ENCODE data around the gene BBLN.
"Not testable (repeated sequence)": the region's sequence is repeated elsewhere in the genome, so short reads cannot be mapped to it uniquely, and the experiment has no call there.

BBLN gene

GRCh38 chr9:128163523-128164306, 3.6 kb downstream of the BBLN start:
- no peak for DNase-seq

DNA sequence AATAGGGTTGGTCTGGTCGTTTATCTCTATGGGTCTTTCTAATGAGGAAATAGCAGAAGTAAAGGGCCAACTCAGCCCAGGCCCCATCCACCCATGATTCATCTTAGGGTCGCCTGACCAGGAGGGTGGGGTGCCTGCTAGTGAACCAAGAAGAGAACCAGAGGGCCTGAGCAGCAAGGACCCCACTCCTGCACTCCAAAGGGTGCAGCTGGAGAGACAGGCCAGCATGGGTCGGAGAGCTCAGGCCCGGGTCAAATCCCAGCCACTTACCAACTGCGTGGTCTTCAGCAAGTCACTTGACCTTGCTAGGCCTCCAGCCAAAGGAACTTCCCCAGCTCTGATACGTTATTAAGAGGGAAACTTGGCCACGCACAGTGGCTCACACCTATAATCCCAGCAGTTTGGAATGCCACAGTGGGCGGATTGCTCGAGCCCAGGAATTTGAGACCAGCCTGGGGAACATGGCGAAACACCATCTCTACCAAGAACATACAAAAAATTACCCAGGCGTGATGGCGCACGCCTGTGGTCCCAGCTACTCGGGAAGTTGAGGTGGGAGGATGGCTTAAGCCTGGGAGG, 4.3 kb downstream of the BBLN start:
- DNase-seq = no peak

DNA sequence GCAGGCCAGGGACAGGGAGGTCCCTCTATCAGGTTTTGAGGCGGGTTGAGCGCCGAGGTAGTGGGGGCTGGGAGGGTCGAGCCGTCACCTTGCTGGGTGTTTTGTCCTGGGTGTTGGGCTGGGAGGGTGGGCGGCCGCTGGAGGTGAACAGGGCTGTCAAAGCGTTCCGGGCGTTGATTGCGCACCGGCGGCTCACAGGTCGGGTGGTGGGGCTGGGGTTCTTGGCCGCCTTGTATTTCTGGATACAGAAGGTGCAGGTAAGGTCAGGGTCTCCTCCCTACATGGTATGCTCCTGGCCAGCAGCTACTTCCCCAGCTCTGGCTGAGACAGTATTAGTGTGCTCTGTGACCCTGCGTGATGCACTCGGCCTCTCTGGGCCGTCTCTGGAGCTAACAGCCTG, 6.1 kb downstream of the BBLN start:
- no peak for DNase-seq

GRCh38 chr9:128167209-128167608, 7.1 kb downstream of the BBLN start:
- no peak for DNase-seq

DNA sequence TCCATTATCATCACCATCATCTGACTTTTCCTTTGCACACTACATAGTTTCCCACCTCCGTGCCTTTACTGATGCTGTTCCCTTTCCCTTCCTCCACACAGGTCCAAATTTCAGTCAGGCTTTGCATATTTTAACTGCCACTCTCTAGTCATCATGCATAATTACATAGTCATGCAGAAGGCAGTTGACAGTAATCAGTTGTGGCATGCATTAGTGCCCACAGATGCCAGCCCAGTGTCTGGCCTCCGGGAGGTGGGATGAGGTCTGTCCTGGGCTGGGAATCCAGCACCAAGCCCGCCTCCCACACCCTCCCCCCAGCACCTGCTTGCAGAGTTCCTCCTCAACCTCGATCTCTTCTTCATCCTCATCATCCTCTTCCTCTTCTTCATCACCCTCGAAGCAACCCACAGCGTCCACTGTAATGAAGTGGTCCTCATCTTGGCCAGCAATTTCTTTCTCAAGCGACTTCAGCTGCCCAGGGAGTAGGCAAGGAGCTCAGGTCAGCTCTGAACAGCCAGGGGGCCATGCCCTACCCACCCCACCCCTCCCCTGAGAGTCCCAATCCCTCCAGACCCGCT, 8.8 kb downstream of the BBLN start:
- no peak for DNase-seq

GRCh38 chr9:128169492-128169891, 9.4 kb downstream of the BBLN start:
- DNase-seq = no peak

DNA sequence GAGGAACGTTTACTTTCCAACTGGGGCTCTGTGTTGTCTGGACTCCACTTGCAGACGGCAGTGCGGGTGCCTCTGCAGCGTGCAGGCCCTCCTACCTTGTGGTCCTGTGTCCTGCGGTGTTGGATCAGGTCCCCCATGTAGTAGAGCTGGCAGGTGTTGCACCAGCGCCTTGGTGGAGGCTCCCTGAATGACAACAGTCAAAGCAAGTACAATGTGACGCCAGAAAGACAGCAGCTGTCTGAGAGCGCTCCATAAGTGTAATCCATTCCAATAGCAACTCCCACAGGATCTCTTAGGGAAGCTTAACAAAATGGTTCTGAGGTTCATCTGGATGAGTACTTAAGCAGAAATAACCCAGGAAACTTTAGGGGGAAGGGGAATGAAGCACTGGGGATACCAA, 9.9 kb downstream of the BBLN start:
- DNase-seq = no peak

DNA sequence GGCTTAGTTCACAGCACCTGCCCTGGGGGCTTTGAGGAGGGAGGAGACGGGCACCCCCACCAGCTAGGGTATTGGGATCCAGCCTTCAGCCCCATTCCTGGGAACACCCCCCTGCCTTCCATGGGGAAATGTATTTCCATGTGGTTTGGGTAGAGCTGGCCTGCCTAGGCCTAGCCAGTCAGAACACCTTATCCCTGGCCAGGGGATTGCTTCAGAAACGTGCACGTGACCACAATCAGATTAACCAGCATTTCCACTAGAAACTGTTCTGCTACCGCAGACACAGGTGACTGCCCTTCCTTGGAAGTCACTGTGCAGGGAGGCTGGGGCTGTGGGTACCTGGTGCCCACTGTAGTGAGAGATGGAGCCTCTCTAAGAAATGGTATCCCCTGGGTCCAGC, 14.0 kb downstream of the BBLN start:
- DNase-seq = no peak

DNA sequence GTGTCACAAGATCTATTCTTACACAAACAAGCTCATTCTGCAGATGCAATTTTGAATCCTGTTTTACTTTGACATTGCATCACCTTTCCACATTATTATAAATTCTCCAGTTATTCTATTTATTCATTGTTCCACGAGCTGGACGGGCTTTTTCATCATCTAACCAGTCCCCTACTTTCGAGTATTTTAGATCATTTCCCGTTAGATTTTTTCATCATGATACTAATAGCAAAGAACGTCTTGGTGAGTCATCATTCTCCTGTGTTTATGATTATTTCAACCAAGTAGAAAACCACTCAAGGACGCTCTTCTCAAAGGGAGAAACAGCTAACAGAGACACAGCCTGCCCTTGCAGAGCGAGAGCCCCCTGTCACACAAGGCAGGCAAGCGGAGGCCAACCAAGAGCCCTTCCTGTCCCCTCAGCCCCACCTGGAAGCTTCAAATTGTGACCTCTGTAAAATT, 15.1 kb downstream of the BBLN start:
- DNase-seq = no peak

DNA sequence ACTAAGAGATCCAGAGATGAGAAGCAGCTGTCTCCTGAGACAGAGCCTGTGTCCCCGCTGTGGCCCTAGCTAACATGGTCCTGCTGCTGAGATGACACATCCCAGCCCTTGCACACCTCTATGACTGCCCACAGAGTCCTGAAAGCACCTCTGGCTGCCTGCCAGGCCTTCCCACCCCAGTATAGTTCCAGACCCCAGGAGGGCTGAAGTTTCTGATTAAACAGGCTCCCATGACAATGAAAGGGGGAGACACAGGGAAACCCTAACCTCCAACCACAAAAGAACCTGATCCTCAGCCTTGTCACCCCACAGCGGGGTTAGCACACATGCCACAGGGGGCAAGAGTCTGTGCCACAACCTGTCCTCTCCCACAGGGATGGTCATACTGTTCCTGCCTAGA, 15.7 kb downstream of the BBLN start:
- no peak for DNase-seq

DNA sequence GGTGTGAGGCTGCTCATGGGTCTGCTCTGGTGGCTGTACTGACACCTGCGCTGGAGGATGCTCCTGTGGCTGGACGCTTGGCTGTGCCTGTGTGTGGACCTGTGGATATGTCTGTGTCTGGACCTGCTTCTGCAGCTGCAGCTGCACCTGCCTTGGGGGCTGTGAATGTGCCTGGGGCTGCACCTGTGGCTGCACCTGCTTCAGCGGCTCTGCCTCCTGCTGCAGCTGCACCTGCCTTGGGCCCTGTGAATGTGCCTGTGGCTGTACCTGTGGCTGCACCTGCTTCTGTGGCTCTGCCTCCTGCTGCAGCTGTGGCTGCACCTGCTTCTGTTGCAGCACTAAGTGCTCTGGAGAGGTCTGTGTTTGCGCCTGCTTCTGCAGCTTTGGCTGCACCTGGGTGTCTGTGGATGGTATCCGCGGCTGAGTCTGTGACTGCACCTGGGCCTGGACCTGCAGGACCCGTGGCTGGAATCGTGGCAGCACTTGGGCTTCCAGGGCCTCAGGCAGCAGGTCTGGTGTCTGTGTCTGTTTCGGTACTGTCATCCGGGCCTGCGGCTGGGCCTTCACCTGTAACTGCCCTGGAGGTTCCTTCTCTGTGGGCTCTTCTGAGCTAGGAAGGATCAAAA, 18.9 kb downstream of the BBLN start:
- no peak for DNase-seq

DNA sequence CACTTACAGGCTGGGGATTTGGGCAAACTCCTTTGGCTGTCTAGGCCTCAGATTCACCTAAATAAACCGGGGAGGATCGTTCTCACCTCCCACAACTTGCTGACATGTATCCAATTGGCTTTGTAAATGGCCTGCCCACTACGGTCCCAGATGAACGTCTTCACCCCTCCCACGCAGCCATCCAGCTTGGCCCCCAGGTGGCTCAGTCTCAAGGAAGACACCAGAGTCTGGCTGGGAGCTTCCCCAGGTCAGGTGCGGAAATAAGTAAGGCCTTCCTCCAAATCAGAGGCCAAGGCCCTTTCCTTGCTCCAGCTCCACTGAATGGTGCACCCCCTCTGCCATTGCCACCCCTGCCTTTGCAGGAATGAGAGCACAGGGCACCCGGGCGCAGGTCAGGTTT, 19.9 kb downstream of the BBLN start:
- DNase-seq = no peak

GRCh38 chr9:128180447-128180846, 20.4 kb downstream of the BBLN start:
- DNase-seq = no peak

DNA sequence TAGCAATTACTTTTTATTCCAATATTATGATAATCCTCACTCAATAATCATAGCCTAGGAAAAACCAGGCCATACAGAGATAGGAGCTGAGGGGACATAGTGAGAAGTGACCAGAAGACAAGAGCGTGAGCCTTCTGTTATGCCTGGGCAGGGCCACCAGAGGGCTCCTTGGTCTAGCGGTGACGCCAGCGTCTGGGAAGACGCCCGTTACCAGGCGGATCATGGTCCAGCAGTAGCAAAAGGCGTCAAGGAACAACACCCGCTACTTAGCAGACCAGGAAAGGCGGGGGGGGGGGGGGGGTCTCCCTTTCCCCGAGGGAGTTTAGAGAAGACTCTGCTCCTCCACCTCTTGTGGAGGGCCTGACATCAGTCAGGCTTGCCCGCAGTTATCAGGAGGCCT, 21.4 kb downstream of the BBLN start:
- DNase-seq = not testable (repeated sequence)

DNA sequence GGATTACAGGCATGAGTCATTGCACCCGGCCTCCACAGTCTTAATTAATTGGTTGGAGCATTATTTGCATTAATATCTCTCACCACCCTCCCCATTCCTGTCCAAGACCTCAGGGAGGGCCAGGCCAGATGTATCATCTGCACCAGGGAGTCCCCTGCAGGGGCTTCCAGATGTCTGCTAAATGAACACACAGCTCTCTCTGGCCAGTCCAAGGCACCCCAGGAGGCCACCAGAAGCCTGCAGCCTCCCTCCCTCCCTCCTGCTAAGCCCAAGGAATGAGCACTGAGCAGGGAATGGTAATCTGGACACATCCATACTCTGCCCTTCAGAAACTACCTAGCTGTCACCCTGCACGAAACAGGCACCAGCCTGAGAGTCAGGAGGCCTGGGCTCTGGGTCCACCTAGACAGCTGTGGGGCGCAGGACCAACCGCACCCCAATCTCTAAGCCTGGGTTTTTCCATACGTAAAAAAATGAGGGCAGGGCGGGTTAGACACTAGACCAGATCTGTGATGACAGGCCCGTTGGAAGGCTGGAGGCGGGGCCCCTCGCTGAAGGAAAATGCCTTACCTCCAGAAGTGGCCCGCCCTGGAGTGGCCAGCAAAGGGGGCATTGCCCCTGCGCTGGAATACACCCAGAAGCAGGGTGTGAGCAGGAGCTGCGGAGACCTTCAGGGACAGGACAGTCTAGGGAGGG, 23.0 kb downstream of the BBLN start:
- no peak for DNase-seq

- no peak for DNase-seq
Observed at GRCh38 chr9:128185979-128186965, 26.2 kb downstream of the BBLN start.

DNA sequence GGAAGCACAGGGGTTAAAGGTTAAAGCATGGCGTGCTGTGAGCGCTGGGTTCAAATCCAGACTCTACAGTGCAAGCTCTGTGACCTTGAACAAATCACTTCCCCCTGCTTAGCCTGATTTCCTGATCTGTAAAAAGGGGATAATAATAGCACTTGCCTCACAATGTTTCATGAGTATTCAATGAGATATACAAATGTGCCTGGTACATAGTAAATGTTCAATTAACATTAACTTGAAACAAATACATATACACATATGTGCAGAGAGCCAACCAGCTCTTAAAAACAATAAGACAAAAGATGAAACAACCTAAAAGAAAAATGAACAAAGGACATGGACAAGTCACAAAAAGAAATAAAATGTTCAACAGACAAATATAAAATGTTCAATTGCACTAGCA, 27.3 kb downstream of the BBLN start:
- no peak for DNase-seq

DNA sequence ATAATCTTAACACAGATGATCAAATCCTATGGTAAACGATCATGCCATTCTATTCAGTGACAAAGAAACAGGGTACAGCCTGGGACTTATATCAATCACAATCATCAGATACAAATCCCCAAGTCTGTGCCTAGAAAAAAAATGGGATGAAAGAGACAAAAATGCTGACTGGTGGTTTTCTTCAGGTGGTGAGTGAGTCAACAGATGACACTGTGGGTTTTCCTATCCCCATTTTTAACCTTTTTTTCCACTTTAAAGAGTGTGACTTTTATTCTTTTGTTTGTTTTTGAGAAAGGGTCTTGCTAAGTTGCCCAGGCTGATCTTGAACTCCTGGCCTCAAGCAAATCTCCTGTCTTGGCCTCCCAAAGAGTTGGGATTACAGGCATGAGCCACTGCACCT, 28.1 kb downstream of the BBLN start:
- DNase-seq = no peak

DNA sequence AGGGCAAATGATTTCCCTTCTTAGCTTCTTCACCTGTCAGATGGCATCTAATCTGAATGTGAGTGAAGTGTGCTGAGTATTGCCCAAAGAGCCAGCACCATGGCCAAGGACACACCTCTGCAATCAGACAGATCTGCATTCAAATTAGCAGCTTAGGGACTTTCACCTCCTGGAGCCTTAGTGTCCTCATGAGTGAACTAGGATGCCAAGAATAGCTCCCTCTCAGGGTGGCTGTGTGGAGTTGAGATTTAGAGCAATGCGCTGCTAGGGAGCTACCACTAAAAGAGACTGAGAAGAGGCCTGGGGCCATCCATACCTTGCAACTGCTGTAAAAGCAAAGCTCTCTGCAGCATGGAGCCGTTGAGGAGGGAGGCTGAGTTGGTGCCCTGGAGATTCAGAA, 29.9 kb downstream of the BBLN start:
- no peak for DNase-seq

GRCh38 chr9:128190516-128191405, 30.7 kb downstream of the BBLN start:
- no peak for DNase-seq

All from activated CD4-positive, CD25-positive, alpha-beta regulatory T cell (primary cell).